ENCODE measurements around the gene S100A1. TPM values are rescaled to one million over a fixed set of nuclear protein-coding genes. Genes with fewer than 3 reads are reported as not detected.

The S100A1 gene
- total RNA-seq, 1 donor from 2014 or later: 2,012 TPM

DNA sequence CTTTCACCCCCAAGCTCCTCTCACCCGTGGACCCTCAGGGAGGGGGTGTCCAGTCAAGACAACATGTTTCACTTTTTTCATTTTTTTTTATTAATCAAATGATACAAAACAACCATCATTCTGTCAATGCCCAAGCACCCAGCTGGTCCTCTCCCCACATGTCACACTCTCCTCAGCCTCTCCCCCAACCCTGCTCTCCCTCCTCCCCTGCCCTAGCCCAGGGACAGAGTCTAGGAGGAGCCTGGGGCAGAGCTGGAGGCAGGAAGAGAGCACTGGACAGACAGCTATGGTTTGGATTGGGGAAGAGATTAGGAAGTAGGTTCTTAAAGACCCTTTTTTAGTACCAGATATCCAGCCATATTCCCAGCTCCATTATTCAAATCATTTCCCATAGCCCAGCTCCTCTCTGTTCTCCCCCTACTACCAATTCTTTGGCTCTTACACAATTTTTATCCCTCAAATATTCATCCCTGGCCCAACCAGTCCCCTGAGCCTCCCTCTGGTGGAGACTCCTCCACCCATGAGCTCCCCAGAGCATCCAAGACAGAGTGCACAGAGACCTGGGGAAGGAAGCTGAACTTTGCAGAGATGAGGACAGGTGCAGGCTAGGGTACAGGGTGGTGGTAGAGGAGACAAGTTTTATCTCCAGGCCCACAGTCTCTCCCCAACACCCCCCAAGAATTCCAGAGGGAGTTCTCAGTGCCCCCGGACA is 13.9 kb upstream of the S100A1 start:
- Histone ChIP-seq H3K9me3 (replicated peaks) (no peaks in the 10 kb centered on the region), H3K27ac (replicated peaks) (no peak overlapping the region), H3K4me1 (peaks cover 52% of the 10 kb centered on the region), H3K4me3 (no peak overlapping the region), H3K36me3 (peaks cover 16% of the 10 kb centered on the region), H3K27me3 (ENCODE audit: low read depth) (no peaks in the 10 kb centered on the region)
- no peak for DNase-seq
- intact Hi-C loops (cut with micrococcal nuclease): no loop called here
- TF ChIP-seq, protein P1, sequence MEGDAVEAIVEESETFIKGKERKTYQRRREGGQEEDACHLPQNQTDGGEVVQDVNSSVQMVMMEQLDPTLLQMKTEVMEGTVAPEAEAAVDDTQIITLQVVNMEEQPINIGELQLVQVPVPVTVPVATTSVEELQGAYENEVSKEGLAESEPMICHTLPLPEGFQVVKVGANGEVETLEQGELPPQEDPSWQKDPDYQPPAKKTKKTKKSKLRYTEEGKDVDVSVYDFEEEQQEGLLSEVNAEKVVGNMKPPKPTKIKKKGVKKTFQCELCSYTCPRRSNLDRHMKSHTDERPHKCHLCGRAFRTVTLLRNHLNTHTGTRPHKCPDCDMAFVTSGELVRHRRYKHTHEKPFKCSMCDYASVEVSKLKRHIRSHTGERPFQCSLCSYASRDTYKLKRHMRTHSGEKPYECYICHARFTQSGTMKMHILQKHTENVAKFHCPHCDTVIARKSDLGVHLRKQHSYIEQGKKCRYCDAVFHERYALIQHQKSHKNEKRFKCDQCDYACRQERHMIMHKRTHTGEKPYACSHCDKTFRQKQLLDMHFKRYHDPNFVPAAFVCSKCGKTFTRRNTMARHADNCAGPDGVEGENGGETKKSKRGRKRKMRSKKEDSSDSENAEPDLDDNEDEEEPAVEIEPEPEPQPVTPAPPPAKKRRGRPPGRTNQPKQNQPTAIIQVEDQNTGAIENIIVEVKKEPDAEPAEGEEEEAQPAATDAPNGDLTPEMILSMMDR (IDR thresholded peaks at IDR 0.05; ENCODE audit: borderline replicate concordance): no peak

DNA sequence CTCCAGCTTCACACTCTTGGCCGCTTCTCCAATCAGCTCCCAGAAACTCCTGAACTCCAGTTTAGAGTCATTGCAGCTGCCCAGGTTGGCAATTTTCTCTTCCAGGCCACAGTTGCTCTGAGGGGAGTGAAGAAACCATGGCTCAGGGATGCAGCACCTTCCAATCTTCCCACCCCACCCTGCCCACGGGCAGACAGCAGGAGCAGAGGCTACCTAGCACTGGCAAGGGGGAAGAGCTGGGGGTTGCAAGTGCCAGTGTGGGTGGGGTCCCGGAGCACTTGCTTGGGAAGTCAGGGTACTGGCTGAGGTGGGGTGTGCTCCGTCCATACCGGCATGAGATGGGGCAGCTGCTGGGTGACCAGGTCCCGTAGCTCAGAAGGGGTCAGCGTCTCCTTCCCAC is 13.3 kb upstream of the S100A1 start:
- H3K4me1 ChIP-seq: peaks cover 46% of the 10 kb centered on the region
- intact Hi-C loops (cut with micrococcal nuclease): no loop called here
- no peaks in the 10 kb centered on the region for H3K27me3 ChIP-seq (ENCODE audit: low read depth)
- no peak overlapping the region for H3K27ac ChIP-seq (replicated peaks)
- TF ChIP-seq, protein P1 (IDR thresholded peaks at IDR 0.05; ENCODE audit: borderline replicate concordance): no peak
- H3K9me3 ChIP-seq (replicated peaks): no peaks in the 10 kb centered on the region
- no peak overlapping the region for H3K4me3 ChIP-seq
- H3K36me3 ChIP-seq: peaks cover 21% of the 10 kb centered on the region
- no peak for DNase-seq

DNA sequence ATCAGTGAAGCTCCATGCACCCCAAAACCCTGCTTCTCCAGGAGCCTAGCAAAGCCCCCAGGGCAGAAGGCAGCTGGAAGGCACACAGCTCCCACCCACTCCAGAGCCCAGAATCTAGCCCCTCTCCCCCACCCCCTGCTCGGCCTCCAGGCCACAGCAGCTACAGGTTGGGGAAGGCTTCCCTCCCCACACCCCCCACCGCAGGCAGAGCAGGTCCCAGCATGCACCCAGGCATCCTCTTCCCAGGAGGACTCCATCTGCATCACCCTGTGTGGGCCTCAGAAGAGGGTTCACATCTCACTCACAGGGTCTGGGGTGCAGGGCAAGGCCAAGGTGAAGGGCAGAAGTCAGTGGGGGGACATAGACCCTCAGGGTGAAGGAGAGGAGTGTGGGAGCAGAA is 12.8 kb upstream of the S100A1 start:
- Histone ChIP-seq H3K4me1 (peaks cover 41% of the 10 kb centered on the region), H3K4me3 (no peak overlapping the region), H3K27ac (replicated peaks) (peak overlapping the region; percentile 68), H3K9me3 (replicated peaks) (no peaks in the 10 kb centered on the region), H3K36me3 (peaks cover 26% of the 10 kb centered on the region), H3K27me3 (ENCODE audit: low read depth) (no peaks in the 10 kb centered on the region)
- no peak for DNase-seq
- intact Hi-C loops (cut with micrococcal nuclease): no loop called here
- TF ChIP-seq, protein P1 (IDR thresholded peaks at IDR 0.05; ENCODE audit: borderline replicate concordance): no peak

DNA sequence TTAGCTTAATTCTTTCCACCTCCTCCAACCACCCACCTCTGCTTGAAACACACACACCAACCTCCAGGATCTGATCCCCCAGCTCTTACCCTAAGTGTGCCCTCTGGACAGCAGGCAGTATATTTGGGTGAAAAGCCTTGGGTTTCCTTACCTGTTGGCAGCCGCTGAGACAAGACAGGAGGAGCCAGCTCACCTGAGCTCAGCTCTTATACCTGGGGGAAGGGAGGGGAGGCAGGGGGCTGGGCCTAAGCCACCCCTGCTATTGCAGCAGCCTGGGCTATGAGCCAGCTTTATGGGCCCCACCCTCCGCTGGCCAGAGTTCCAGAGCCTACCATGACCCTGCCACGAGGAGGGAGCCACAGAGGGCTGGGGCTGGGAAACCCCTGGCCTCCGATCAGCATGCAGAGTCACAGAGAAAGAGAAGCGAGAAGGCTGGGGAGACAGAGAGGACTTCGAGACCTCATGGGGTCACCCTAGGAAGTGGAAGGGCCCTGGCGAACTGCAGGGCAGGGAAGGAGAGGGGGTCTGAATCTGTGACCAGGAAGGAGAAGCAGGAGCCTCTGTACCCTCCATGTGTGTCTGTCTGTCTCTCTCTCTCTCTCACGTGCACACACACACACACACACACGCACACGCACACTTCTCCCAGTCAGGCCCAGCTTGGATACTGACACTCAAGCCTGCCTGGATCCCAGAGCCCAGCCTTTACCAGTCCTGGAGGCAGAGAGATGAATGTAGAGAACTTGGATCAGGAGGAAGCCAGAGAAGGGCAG is 11.9 kb upstream of the S100A1 start, which contains the start of gene S100A14:
Gene S100A14, minus strand, starts transcription at position 182 of the 773 bp plus-strand sequence. CDS start 467 bp downstream, outside the sequence.
- no peaks in the 10 kb centered on the region for H3K27me3 ChIP-seq (ENCODE audit: low read depth)
- H3K9me3 ChIP-seq (replicated peaks): no peaks in the 10 kb centered on the region
- intact Hi-C loops (cut with micrococcal nuclease): no loop called here
- H3K4me1 ChIP-seq: peaks cover 32% of the 10 kb centered on the region
- H3K4me3 ChIP-seq: no peak within 1 kb of the TSS
- DNase-seq: peak; percentile 55
- TF ChIP-seq, protein P1 (IDR thresholded peaks at IDR 0.05; ENCODE audit: borderline replicate concordance): no peak
- H3K36me3 ChIP-seq: peaks cover 33% of the 10 kb centered on the region
- peak within 1 kb of the TSS; percentile 68 for H3K27ac ChIP-seq (replicated peaks)

DNA sequence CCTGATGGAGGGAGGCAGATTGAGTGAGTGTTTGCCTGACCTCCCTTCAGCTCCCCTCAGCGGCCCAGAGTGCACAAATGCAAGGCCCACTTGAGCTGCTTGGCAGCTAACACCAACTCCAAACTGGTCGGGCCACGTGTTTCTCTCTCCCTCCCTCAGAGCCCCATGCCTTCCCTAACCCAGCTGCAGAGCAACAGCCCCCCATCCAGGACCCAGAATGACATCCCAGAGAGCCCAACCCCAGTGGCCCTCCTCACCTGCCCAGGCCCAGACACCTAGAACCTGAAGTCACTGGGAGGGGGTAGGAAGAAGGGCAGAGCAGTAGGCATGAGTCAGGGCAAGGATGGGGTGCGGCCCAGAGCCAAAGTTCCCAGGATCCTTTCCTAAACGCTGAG is 11.3 kb upstream of the S100A1 start:
- Histone ChIP-seq H3K4me3 (no peak overlapping the region), H3K4me1 (peaks cover 29% of the 10 kb centered on the region), H3K27me3 (ENCODE audit: low read depth) (no peaks in the 10 kb centered on the region), H3K36me3 (peaks cover 37% of the 10 kb centered on the region), H3K9me3 (replicated peaks) (no peaks in the 10 kb centered on the region), H3K27ac (replicated peaks) (peak overlapping the region; percentile 68)
- TF ChIP-seq, protein P1 (IDR thresholded peaks at IDR 0.05; ENCODE audit: borderline replicate concordance): no peak
- DNase-seq: no peak
- intact Hi-C loops (cut with micrococcal nuclease): no loop called here
